Fibroblast of skin of left biceps (primary cell): ENCODE data around the gene CWC22.
"Not testable (repeated sequence)": the region's sequence is repeated elsewhere in the genome, so short reads cannot be mapped to it uniquely, and the experiment has no call there.

ENCODE experiments used
- DNase-seq, 2 experiments: peaks; one replicate each; pipeline ENCODE4 v3.0.0-alpha.2; 2013; ENCODE audit warnings: low read depth in 2 of 2

Gene CWC22

GRCh38 chr2:180006781-180007579 is at the start of gene CWC22:
Gene CWC22, minus strand, starts transcription at chr2:180007297. Its CDS starts 13,956 bp downstream, at chr2:179993341.
- DNase-seq, result peak; percentile 72

- no peak for DNase-seq
Measured at GRCh38 chr2:180056367-180057118, 49.4 kb upstream of the CWC22 start.

- not testable (repeated sequence) for DNase-seq
Measured at GRCh38 chr2:180054576-180054975, 47.5 kb upstream of the CWC22 start.

DNA sequence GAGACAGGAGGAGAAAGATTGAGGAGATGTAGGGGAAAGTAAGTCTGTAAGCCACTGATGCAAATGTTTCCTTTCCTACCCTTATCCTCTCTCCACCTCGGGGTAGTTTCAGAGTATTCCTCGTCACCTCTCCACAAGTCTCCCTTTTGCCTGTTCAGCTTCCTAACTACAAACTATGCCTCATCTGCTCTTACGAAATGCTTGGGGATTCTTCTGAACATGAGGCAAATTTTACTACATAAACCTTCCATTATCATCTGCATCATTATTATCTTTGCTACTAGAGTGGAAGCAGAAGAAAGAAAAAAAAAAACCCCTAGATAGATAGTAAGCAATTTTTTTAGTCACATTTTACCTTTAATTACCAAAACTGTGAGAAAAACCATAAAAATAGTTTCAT is 43.1 kb upstream of the CWC22 start:
- DNase-seq, result no peak

GRCh38 chr2:180048251-180048650 is 41.2 kb upstream of the CWC22 start:
- peak; percentile 3 to 6 for DNase-seq

DNA sequence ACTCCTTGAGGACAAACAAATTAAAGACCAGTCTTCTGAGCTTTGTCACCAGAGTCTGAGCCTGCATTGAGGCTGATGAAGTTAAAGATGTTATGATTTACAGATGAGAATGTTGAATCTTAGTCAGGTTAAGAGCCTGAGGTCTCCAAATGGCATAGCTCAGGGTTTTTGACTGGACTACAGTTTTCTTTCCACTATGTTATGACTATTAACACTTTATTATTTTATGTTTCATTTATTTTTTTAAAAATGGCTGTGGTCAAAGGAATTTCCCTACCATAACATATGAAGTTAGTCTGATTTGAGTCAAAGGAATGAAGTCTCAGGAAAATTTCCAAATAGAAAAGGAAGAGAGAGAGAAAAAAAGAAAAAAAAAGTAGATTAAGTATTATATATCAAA is 39.7 kb upstream of the CWC22 start:
- DNase-seq, result peak; percentile 4 to 13

DNA sequence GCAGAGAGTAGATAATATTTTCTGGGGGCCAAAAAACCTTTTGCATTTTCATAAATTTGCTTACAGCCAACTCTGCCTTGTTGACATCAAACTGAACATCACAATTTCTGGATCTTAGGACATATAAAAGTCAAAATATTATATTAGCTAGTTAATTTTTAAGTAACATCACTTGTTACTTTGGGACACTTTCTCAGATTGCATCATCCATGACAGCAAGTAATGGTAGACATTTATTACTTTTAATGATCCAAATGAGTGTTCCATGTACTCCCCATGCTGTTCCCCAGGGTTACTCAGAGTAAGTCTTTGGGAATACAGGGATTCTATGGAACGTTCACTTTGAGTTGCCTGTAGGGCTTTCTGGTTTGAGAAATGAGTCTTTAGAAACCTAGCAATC is 39.1 kb upstream of the CWC22 start:
- no peak for DNase-seq

DNA sequence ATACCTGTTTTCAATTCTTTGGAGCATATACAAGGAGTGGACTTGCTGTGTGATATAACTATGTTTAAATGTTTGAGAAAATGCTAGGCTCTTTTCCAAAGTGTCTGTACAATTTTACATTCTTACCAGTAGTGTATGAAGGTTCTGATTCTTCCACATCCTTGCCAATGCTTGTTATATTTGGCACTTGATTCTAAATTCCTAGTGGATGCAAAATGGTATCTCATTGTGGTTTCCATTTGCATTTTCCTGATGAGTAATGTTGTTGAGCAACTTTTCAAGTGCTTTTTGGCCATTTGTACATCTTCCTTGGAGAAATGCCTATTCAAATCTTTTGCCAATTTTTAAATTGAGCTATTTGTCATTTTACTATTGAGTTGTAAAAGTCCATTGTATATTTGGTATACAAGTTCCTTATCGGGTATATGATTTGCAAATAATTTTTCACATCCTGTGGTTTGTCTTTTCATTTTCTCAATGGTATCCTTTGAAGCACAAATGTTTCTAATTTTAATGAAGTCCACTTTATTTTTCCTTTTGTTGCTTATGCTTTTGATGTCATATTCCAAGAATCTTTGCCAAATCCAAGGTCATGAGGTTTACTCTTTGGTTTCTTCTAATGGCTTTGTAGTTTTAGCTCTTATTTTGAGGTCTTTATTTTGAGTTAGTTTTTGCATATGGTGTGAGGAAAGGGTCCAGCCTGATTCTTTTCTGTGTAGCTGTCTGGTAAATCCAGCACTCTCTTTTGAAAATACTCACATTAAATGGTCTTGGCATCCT is 33.2 kb upstream of the CWC22 start:
- DNase-seq, result peak; percentile 98

DNA sequence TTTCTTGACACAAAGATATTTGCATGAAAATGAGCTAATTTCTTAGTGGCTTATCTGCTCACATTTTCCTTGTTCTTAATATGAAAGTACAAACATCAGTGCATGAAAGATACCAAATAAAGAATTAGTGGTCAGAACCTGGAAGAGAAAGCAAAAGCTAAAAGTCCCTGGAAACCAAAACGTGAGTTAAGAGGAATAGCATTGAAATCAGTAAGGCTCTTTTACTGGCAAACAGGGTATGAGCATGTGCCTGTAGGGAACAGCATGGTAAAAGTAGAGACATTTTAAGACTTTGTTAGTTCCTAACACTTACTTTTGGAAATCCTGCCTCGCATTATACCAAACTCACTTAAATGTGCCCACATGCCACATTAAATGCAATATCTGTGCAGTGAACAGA is 31.9 kb upstream of the CWC22 start:
- DNase-seq, result no peak

DNA sequence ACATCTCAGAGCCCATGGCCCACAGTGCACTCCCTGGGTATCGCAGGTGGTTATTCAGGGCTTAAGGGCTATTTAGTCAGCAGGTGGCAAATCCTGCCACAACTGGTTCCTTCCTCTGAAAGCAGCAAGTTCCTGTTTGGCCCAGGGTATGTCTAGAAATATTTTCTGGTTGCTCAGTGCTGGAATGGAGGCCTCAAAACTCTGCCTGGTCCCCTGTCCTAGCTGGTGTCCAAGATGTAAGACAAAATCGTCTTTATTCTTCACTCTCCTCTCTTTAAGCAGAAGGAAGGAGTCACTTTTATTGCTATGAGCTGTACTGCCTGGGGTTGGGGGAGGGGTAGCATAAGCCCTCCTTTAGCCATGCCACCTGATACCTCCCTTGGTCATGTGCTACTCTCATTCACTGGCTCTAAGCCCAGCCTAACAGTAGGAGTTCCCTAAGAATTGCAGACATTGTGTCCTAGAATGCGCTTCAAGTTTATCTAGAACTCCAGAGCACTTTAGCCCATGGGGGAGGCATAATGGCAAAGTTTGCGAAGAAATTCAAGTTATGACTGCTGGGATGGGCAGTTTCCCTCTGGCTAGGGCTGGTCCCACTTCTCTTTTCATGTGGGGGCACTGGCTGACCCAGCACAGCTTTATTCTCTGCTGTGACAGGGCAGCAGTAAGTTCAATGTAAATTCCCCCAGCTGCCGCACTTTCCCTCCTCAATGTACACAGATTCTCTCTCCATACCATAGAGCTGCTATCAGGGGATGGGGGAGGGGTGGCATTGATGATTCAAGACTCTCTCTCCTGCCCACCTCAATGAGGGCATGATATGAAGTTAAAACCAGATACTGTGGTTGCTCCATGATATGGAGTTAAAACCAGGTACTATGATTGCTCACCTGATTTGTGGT is 27.1 kb upstream of the CWC22 start:
- no peak for DNase-seq

- no peak for DNase-seq
Measured at GRCh38 chr2:180029575-180029974, 22.5 kb upstream of the CWC22 start.

- no peak for DNase-seq
Measured at GRCh38 chr2:180021850-180022249, 14.8 kb upstream of the CWC22 start.

GRCh38 chr2:180017784-180018183 is 10.7 kb upstream of the CWC22 start:
- no peak for DNase-seq

DNA sequence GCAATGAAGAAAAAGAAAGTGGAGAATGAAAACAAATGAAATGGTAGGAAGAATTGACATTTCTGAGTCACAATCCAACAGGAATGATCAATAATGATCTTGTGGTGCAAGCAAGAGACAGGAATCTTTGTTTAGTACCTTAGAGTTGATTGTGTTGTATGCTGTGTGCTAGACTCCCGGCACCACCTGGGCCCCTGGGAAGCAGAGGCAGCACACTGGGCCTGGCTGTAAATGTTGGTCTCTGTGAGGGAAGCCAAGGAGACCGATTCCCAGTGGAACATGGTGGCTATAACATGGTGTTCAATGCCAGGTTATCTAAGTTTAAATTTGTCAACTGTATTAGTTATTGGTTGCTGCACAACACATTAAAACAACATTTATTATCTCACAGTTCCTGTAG is 9.8 kb upstream of the CWC22 start:
- DNase-seq, result no peak

GRCh38 chr2:180015951-180016709 is 9.0 kb upstream of the CWC22 start:
- DNase-seq, result peak; percentile 85 to 87

DNA sequence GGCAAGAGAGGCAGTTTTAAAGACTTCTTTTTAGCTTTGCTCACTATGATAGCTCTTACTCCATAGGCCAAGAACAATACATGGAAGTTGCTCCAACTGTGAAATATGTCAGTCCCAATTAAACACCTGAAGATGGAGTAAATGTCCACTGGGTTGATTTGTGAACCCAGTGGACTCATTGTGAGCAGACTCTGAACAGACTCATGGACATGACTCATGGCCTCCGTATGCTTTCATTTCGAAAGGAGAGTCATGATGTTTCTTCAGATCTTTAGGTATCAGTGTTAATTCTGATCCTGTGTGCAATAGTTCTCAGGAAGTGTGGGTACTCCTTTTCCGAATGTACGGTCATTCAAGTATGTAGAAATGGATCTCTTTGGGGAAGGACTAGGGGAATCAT is 5.4 kb upstream of the CWC22 start:
- DNase-seq, result no peak

GRCh38 chr2:180010701-180011100 is 3.6 kb upstream of the CWC22 start:
- no peak for DNase-seq

GRCh38 chr2:180006231-180006630 is 866 bp downstream of the CWC22 start:
- no peak for DNase-seq

- DNase-seq, result not testable (repeated sequence)
Measured at GRCh38 chr2:180005465-180005864, 1.6 kb downstream of the CWC22 start.

DNA sequence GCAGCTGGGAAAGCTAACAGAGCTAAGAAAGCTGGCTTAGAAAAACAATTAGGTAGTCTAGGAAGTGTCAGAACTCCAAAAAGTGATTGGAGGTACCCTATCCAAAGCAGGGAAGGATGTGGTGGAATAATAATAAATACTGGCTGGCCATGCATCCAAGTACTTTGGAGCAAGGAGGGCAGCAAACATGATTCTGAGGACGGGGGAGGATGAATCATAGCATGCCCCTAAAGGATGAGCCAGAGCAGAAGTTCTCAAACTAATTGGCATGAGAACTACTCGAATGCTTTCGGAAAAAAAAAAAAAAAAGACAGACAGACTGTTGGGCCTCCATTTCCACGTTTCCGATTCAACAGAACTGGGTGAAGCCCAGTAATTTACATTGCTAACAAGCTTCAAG is 2.4 kb downstream of the CWC22 start:
- no peak for DNase-seq

DNA sequence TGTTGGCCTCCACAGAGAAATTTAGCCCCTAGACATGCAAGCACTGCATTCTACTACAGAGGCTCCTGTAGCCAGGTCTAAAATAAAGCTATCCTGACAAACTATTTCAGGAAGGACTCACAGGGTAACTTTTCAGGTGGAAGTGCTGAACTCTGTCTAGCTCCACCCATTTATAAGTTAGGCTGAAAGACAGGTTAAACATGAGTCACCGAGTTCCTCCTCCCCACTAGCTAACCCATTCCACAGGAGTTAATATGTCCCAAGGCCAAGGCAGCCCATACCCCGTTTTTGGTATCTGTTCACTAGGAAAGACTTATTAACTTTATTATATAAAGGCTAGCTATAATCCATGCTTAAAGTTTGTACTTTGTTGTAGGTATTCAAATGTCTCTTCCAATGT is 3.5 kb downstream of the CWC22 start:
- DNase-seq, result no peak
